GM21619 (cell line): ENCODE results near the gene UQCC2.

Experiments
- ATAC-seq: cut with Tn5 transposase; IDR thresholded peaks from one replicate; pipeline ENCODE4 v1.9.1; 2021; ENCODE audit not compliant: unreplicated experiment

Gene UQCC2

DNA sequence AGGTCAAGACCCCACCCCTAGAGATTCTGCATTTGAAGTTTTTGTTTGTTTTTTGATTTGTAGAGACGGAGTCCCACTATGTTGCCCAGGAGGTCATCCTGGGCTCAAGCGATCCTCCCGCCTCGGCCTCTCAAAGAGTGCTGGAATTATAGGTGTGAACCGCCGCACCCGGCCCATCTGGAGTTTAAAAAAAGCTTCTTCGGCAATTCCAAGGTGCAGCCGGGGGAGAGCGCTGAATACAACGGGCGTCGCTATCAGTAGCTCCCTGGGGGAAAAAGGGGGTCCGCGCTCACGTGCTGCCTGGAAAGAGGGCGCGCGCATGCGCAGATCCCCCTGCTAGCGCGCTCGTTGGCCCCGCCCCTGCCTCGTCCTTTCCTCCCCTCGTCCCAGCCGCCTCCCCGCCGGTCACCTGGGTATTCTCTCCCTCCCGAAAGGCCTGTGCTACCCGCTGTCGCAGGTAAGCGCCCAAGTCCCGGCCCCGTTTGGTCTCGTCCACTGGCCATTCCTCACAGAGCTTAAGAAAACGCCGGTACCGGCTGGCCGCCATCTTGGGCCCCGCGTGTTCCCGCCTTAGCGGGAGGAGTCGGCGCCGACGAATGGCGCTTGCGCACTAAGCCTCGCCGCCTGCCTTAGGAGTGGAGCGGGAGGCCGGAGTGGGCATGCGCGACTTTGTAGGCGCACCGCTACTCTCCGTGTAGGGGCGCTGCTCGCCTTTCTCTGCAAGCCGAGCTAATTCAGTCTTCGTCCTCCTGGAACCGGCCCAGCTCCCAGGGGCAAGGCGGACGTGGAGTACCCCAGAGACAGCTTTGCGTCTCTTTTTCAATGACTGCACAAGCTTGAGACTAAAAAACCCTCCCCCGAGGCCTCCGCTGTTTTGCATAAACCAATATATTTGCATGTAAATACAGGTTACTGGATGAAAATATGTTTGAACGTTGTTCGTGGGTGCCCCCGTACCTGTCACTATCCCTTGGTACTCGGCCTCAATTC is at the start of gene UQCC2:
UQCC2 (minus strand) TSS at position 561 of the 990 bp plus-strand sequence; CDS start at position 547, 14 bp downstream.
- peak; percentile 67 for ATAC-seq

DNA sequence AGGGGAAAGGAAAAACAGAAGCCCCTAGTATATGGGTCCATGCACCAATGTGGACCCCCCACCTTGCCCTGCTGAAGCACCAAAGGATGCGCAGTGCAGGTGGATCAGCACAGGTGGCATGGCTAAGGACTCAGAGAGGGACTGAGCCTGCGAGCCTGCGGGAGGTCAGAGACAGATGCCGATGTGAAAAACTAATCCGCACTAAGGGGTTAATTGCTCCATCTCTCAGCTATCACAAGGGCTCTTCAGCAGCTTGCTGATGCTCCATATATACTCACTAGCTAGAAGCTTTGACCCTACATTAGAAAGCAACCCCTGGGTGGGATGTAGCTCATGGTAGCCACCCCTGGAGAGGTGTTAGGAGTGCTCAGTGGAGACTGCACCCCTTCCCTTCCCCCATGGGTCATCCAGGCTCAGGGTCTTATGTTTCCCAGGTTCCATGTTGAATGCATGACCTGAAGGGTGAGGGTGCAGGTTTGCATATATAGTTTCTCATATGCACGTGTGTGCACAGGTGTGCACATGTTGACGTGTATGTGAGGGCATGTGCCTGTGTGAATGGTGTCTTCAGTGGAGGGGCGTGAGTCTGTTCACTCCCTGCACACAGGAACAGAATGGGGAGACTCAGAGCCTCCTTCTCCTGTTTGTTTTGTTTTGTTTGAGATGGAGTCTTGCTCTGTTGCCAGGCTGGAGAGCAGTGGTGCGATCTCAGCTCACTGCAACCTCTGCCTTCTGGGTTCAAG is 48.6 kb upstream of the UQCC2 start:
- no peak for ATAC-seq

DNA sequence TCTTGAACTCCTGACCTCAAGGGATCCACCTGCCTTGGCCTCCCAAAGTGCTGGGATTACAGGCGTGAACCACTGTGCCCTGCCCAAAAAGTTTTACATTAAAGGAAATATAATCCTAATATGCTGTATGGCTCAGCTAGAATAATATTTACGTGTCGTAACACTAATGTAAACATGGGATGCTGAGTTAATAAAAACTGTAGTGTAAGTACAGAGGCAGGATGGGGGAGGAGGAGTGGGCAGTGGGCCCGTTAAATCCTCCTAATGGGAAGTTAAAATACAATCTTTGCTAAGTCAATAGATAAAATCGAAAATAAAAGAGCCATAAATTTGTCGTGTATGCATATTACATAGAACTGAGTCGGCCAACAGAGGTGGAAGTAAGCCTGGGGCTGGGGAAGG is 47.3 kb upstream of the UQCC2 start:
- no peak for ATAC-seq

DNA sequence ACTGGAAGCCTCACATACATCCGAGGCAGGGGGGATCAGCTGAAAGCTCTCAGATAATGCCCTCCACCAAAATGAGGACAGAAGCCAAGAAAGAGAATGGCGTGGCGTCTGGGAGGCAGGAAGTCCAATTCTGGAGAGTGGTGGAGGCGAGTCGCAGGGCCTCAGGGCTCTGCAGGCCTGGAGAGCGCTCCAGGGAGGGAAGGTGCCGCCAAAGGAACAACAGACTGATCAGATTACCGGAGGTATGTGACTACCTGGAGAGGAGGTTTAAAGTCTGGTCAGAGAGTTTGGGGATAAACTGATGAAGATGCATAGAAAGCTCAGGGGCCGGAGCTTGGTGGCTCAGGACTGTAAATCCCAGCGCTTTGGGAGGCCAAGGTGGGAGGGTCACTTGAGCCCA is 46.4 kb upstream of the UQCC2 start:
- no peak for ATAC-seq

DNA sequence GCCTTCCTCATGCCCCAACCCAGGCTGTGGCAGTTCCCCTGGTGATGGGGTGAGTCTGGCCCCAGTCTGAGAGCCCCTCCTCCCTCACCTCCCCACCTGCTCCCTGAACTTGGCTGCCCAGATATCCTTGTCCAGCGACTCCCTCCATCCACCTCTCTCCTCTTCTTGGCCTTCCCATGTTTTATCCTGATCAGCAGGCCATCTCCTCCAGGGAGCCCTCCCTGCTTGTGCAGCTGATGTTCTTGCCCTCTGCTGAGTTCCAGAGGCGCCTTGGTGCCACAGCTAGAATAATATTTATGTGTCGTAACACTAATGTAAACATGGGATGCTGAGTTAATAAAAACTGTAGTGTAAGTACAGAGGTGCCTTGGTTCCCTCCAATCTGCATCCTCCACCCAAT is 45.6 kb upstream of the UQCC2 start:
- ATAC-seq: no peak

DNA sequence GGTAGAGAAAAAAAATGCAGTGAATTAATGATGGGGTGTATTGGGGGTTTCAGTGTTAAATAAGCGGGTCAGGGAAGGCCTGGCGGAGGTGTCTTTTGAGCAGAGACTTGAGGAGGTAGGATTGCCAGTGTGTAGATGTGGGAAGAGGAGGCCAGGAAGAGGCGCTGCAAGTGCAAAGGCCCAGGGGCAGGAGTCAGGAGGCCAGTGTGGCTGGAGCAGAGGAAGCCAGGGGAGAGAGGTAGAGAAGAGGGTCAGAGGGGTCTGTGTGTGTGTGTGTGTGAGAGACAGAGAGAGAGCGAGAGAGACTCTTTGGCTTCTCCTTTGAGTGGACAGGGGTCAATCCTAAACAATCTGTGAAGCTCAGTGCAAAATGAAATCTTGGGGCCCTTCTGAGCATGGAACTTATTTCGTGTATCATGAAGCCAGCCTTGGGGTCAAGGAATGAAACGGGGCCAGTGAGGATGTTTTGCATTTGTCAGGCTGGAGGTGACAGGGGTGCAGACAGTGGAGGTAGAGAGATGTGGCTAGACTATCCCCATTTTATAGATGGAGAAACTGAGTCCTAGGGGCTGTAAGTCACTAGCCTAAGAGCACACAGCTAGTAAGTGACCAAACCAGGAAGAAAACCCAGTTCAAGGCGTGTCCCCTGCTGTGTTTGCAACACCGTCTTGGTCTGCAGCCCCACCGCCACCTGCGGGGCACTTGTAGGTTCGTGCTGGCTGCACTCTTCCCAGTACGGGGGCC is 44.9 kb upstream of the UQCC2 start:
- ATAC-seq: no peak

DNA sequence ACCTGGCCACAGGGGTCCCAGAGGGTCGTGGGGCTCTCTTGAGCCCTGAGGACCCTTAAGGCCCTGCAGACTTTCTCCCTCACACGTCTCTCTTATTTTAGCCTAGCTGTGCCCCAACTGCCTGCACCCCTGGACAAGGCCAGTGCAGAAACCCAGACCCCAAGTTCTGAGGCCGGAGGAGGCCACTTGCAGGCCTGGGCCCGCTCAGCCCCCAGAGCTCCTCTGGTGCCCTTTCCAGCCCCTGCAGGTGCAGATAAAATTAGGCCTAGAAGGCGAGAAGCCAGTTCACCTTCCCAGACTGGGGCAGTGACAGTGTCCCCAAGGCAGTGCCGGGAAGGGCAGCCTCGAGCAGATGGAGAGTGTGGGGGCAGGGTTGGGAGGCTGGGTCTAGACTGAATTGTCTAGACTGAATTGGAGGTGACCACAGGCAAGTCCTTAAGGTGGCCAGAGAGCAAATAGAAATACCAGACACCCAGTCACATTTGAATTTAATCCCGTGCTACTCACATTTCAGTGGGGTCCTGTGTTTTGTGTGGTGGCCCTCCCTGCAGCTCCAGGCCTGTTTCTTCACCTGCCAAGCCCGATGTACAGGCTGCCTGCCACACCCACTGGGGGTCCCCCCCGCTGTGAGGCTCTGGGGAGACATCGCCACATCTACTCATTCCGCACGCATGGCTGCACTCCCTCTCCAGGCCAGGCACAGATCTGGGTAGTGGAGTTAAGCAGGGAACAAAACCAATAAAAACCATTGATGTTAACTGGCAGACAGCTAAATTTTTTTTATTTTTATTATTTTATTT is 43.8 kb upstream of the UQCC2 start:
- ATAC-seq: no peak

DNA sequence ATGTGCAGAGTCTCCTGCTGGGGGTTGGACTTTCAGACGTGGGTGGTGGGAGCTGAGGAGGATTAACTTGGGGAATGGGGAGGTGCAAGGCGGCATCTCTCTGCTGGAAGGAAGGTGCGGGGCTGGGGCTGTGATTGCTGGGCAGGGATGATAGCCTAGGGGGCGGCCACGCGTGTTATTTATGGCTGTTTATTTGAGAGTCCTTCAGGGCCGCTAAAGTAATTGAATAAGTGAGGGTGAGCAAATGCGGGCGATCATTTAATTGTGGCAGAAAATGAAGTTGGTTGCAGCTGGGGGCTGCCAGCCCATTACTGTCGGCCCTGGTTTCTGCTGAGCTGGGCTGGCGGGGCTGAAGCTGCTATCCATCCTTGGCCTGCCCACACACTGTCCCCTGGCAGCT is 42.7 kb upstream of the UQCC2 start:
- no peak for ATAC-seq

DNA sequence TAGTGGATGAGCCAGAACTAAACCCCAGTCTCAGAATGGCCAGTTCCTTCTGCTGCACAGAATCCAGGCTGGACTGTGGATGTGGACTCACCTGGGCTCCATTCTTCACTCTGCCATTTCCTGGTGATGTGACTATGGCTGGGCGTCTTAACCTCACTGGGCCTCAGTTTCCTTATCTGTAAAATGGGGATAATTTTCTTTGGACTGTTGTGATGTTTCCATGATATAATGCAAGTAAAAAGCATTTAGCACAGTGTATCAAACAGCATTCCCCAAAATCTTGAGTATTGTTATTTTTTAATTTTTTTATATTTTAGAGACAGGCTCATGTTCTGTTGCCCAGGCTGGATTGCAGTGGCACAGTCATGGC is 41.1 kb upstream of the UQCC2 start:
- no peak for ATAC-seq

DNA sequence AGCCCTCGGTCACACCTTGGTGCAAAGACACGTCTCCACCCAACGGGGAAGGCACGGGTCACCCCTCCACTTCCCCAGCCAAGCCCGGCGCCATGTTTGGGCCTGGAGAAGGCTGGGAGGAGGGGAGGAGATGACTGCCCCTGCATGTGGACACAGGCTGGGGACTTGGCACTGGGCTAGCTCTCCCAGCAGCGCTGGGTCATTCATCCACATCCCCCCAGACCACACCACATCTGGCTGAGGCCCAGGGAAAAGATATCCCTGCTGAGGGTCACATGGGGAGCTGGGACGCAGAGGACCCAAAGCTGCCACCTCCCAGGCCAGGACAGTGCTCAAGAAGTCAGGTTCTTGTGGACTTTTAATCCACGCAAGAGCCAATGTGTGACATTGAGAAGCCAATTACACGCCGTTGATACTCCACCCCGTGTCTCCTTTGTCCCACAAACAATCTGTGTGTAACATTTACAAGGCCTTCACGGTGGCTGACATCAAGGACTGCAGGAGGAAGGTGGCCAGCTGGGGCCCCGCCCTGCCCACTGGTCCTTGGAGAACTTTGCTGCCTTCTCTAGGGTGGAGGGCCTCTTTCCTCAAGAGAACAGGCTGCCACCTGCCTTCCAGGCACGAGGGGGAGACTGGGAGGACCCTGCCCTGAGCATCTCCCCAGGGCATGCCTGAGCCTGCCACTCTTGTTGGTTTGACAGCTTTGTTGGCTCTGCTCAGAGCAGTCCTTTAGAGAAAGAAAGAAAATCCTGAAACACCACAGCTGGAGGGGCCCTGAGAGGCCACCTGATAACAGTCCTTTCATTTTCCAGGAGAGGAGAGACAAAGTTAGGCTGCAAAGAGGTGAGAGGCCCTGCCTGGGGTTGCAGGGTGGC is 40.5 kb upstream of the UQCC2 start:
- ATAC-seq: no peak

DNA sequence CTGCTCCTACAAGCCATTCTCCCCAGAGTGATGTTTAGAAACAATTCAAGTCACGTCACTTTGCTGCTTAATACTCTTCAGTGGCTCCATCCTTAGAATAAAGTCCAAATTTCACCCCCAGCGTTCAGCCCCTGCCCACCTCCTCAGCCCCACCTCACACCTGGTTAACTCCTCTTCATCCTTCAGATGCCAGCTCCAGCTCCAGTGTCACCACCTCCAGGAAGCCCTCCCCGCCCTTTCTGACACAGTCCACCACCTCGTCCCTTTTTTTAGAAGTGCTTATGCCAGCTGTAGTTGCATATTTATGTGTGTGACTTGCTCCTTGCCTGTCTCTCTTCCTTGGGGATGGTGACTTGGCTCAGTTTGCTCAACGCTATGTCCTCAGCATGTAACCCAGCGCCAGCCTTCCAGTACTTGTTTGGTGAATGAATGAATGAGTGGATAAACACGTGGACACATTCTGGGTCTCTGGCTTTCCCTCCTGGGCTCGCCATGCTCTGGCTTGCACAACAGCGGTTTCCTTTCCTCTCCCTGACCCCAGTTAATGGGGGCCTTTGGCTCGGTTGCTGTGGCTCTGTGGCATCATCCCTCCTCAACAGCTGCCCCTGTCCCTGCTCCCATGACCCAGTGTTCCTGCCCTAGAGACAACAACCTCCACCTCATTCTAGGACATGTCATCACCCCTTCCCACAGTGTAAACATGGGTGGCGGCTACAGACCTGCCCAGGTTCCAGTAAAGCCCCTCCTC is 38.9 kb upstream of the UQCC2 start:
- no peak for ATAC-seq

DNA sequence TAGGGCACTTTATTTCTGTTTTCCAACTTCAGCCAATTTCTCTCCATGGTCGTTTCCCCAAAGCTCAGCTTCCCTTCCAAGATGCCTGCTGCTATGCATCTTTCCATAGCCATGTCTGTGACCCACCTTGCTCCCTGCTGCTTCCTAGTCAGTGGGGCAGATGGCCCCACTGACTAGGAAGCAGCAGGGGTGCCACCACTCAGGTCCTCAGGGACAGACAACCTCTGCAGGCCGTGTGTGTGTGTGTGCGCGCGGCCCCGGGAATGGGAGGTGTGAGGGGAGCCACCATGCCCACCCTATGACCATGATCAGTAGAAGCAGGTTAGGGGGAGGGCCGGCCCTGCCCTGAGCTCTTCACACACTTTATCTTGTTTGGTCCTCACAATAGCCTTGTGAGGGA is 37.9 kb upstream of the UQCC2 start:
- no peak for ATAC-seq

DNA sequence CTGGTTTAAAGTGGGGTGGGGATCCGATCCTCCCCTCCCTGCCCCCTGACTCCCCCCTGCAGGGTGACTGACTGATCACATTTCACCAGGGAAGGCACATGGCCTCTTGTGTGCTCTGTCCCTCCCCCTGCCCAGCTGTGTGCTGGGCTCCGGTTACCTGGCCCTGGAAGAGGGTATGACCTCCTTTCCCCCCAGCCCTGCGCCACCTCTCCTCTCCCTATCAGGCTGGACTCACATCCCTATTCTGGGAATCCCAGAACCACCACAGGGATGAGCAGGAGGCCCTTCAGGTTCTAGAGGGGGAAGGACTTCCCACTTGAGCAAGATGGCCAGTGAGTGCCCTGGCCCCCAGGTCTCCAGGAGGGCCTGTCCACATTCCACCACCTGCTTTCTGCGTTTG is 37.3 kb upstream of the UQCC2 start:
- ATAC-seq: no peak

DNA sequence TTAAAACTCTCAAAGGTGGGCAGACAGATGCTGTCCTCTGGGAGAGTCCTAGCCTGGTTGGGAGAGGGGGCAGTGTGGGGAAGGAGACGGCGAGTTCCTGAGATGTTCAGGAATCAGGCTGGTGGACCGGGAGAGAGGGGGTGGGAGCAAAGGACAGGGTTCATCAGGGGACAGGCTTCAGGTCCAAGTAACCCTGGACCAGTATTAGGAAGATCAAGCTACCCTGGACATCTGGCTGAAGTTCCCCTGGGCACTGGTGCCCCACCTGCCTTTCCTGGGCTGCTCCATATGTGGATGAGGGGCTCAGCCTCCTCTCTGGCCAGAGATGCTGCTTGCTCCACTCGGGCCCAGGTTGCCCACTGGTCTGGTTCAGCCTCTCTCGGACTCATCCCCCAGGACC is 36.3 kb upstream of the UQCC2 start:
- no peak for ATAC-seq

DNA sequence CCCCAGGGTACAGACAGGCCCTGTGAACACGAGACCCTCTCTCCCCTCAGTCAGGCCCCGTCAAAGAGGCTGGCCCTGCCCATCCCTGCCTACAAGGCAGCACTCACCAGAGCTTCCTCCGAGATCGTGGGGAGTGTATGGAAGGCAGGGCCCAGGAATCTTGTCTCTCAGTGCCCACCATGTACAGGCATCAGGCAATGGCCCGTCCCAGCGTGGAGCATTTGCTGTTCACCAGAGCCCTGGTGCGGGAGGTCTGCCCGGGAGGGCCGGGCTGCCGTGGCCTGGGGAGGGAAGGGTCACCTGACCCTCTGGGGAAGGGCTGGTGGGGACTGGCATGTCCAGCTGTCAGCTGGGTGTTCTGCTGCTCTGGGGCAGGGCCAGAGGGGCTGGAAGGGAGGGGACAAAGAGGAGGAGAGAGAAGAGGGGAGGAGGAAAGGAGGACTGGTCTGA is 35.2 kb upstream of the UQCC2 start, which contains the start of gene IP6K3:
IP6K3 (minus strand) TSS at position 255 of the 450 bp plus-strand sequence. CDS start 11,429 bp downstream, outside the sequence.
- no peak for ATAC-seq

DNA sequence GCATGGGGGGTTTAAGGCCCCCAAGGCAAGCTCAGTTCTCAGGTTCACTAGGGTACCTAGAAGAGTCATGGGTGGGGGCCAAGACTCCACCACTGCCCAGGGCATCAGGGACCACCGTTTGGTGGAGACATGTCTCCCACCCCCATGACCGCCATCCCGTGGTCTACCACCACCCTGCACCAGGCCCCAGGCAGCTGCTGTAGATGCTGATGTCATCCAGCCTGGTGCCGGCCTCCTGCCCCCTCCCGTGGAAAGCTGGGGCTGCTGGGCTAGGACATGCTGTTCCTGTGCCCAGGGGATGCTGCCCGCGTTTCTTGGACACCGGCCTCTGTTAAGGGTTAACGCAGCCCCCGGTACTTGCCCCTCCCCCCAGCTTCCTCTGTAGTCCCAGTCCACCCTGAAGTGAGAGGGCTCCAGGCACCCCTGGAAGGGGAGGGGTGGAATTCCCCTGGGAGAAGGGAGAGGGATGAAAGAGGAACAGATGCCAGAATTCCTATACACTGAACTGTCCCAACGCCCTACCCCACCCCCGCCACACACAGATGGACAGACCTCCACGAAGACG is 34.6 kb upstream of the UQCC2 start:
- ATAC-seq: no peak

DNA sequence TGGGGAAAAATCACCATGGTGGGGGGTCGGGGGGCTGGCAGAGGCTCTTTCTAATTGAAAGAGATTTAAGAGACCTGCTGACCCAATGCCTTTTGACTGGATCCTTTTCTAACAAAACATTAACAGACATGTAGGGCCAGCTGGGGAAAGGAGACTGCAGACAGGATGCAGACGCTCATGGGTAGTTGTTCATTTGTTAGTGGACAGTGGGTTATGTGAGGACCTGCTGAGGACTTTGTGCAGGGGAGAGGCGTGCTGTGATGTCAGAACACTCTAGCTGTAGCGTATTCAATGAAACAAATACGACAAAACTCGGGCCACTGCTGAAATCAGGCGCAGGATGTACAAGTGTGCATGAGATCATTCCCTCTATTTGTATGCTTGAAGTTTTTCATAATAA is 34.0 kb upstream of the UQCC2 start:
- no peak for ATAC-seq

DNA sequence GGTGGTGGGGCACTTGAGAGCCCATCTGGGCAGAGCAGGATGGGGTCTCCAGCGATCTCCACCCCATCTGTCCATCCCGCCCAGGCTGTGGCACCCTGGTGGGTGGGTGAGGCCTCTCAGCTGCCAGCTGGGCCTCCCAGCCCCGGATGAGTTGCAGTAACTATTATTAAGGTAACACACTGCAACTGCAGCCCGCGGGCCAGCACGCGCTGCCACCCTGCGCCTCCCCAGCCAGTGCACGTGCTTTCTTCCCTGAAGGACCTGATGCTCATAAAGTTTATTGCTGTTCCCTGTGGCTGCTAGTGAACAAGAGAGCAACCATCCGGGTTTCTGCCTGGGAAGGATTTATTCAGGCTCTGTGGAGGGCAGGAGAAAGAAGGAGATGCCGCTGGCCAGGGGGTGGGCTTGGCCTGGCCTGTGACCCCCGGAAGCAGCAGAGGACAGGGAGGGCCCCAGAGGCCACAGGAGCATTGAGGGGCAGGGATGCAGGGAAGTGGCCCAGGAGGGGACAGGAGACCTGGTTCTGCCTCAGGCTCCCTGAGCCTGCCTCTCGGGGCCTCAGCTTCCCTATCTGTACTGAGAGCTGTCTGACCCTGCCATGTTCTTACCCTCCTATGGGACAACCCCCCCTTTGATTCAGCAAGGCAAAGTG is 33.5 kb upstream of the UQCC2 start:
- ATAC-seq: no peak
